CD4-positive, alpha-beta T cell treated with Interleukin-6 at 100 ng/mL for 8 hours (primary cell): ENCODE measurements around the gene ESR2.
"Not testable (repeated sequence)": the region's sequence is repeated elsewhere in the genome, so short reads cannot be mapped to it uniquely, and the experiment has no call there.

ENCODE experiments used
- DNase-seq: peaks from one replicate; pipeline ENCODE4 v3.0.0-alpha.2; 2020; ENCODE audit warnings: mixed read lengths, low spot score

The ESR2 gene

DNA sequence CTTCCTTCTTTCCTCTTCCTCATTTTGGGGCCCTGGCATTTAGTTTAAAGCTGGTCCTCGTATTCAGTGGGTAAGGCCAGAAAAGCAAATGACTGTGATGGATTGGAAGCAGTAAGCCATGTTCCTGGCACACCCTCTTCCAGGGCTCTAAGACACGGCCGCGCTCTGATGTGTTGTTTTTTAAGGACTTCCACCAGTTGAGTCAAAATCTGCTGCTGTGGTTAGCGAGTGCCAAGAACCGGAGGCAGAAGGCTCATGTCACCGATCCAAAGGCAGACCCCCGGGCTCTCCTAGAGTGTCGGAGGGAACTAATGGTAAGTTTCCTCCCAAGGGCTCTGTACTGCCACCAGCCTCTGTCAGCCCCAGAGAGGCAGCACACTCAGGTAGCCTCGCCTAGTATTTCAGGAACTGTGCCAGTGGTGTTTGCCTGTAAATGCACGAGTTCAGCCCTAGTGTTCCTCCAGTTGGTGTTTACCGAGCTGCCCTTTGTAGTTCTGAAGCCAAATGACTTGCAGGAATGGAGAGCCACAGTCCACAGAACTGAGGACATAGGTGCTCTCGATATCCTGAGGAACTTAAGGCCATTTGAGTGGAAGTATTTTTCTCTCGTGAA, 72.7 kb downstream of the ESR2 start:
- no peak for DNase-seq

DNA sequence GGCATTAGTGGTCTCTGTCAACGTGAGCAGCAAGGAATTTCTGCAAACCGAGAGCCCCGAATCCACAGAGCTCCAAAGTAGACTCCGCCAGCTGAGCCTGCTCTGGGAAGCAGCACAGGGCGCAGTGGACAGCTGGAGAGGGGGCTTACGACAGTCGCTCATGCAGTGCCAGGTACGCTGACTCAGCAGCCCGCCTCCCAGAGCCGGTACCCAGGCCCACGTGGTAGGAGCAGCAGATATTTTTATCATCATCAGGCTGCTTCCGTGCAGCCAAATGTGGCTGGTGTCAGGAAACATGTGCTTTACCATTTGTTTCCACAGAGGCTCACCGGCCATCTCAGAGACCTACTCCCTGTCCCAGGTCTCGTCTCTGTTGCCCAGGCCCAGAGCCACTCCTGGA, 73.7 kb downstream of the ESR2 start:
- no peak for DNase-seq

DNA sequence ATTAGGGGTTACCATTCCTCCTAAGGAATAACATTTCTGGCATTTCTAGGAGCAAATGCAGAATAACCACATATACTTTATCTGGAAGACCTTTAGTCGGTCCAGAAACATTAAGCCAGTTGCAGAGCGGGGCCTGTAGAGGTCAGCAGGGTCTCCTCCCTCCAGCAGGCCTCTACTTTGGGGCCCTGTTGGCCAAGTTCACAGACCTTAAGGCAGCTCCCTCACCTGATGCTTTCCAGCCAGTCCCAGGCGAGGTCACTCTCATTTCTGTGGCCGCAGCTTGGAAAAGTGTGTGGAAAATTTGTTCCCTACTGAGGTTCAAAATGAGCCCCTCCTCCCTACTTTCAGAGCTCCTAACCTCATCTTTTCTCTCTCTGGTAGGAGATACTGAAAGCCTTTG, 74.1 kb downstream of the ESR2 start:
- no peak for DNase-seq

DNA sequence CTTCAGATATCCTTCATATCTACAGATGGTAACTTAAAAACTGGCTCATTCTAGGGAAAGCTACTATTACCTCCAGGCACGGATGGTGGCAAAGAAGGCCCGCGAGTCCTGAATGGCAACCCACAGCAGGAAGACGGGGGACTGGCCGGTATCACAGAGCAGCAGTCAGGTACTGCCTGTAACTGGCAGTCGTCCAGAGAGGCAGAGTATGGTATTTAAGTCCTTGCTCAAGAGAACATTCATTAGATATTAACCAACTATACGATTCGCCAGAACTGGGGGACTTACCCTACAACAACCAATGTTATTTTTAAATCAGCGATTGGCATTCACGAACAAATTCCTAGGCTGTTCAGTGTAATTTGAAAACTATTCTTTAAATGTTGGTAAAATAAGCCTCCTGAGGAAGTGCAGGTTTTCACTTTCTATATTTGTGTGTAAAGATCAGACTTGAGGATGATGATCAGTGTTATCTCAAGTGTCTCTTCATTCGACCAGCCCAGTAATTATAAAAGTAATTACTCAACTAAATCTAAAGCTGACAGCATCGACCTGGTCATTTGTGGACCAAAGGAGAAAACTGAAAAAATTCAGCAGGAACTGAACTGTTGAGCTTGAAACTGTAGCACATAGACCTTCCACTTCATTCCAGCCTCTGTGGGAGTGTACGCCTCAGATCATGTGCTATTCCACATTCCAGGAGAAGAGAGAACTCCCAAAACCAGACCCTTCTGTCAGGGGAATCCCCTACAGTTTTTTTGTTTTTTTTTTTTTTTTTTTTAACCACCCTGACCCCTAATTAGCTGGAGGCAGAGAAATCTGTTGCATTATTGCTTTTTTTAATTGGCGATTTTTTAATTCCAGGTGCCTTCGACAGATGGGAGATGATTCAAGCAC, 75.6 kb downstream of the ESR2 start:
- no peak for DNase-seq

DNA sequence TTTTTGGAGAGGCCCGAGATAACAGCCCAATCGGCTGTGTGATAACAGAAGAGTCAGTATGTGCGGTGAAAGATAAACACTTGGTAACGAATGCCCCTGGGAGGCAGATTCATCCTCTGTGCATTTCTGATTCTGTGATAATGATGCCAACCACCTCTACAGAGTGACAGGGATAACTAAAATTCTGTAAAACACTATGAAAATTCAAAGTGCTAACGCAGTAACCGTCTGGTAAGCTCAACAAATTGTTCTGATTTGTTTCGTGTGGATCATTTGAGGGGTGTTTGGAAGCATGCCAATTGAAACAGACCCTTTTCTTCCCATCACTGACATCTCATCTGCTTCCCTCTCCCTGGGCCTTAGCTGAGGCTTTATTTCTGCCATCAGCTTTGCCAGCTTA, 76.3 kb downstream of the ESR2 start:
- DNase-seq = no peak

DNA sequence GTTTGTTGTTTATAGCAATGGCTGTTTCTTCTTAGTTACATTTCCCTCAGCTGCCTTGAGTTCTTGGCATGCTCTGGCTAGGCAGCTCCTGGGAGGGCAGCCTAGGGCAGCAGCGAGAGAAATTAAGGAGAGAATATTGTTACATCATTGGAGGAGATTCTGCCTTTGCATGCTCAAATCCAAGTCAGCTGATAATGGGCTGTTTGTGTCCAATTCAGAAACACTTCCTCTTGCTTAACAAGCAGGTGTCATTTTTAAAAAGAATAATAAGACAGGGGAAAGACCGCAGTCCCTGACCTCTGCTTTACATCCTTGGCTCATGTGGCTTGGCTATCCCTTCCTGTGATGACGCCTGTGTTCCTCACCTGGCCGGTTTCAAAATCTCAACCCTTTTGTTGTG, 76.9 kb downstream of the ESR2 start:
- DNase-seq = no peak

DNA sequence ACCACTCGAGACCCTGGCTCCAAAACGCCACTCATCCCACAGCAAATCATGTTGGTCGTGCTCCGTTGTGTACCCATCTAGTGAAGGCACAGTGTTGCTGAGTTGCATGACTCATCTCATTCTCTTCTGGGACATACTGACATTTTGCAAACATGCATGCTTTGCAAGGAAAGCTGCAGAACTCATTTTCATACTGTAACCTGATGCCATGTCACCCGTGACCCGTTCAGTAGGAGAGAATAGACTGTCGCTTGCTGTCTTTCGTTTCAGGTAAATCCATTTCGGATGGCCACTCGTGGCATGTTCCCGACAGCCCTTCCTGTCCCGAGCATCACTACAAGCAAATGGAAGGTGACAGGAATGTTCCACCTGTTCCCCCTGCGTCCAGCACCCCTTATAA, 78.2 kb downstream of the ESR2 start:
- DNase-seq = no peak

DNA sequence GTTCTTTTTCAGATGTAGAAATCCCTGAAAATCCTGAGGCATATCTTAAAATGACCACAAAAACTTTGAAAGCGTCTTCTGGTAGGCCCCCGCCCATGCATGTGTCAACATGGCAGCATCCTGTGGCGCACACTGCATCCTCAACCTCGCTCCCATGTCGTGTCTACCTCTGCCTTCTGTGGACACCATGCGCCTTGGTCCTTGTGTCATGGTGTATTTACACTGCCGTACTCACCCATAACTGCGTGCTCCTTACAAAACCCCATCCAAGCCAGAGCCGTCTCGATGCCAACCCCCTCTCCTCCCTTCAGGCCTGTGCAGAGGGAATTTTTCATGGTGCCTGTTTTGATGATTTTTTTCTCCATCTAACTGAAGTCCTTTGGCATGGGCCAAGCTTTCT, 78.9 kb downstream of the ESR2 start:
- DNase-seq = no peak

DNA sequence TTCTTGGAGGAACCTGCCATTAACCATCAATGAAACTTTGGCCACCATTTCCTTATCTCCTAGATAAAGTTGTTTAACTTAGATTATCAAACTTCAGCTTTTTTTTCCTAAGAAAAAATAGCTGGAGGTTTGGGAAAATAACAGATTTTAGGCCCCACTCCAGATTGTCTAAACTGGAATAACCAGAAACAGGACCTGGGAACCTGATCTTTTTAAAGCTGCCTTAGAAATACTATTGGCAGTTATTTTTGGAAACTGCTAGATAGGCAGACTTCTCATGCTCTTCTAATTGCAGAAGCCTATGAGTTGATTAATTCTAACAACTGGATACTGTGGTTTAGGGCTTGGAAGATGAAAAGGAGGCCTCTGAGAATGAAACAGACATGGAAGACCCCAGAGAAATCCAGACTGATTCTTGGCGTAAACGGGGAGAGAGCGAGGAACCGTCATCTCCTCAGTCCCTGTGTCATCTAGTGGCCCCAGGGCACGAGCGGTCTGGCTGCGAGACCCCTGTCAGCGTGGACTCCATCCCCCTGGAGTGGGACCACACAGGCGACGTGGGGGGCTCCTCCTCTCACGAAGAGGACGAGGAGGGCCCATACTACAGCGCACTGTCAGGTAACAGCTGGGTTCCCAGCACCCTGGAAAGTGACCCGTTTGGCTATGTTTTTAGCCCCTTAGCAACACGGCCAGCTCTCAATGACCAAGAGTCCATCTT, 80.2 kb downstream of the ESR2 start:
- DNase-seq = no peak

DNA sequence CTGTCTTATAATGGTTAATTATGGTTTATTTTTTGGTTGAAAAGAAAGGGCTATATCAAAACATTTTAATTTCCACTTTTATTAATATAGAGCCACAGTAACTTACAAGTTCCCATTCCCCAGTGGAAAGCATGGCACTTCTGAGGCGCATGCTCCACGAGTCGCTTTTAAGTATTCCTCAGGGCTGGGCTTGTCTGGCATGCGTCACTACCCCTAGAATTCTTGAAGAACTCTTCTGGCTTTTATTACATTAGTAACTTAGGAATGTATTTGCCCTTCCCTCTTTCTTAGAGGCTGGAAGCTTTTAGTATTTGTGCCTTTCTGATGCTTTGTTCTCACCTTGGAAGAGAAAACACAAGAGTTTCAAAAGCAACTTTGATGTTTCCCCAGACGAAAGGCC, 81.1 kb downstream of the ESR2 start:
- no peak for DNase-seq

DNA sequence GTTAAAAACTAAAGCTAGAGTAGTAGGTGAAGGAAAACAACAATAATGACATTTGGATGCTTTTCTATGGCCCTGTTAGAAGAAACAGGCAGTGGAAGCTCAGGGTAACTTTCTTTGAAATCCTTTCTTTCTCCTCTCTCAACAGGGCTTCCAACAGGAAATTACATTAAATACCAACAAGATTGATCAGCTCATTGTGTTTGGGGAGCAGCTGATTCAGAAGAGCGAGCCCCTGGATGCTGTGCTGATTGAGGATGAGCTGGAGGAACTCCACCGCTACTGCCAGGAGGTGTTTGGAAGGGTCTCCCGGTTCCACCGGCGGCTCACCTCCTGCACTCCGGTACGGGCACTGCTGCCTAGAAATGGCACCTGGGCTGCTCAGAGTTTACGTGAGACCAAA, 81.5 kb downstream of the ESR2 start:
- no peak for DNase-seq

DNA sequence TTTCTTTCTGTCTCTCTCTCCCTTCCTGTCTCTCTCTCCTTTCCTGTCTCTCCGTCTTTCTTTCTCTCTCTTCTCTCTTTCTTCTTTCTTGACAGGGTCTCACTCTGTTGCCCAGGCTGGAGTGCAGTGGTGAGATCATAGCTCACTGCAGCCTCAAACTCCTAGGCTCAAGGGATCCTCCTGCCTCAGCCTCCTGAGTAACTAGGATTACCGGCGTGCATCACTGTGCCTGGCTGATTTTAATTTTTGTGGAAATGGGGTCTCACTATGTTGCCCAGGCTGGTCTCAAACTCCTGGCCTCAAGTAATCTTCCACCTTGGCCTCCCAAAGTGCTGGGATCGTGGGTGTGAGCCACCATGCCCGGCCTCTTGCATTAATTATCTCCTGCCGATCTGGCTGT, 83.3 kb downstream of the ESR2 start:
- DNase-seq = not testable (repeated sequence)

DNA sequence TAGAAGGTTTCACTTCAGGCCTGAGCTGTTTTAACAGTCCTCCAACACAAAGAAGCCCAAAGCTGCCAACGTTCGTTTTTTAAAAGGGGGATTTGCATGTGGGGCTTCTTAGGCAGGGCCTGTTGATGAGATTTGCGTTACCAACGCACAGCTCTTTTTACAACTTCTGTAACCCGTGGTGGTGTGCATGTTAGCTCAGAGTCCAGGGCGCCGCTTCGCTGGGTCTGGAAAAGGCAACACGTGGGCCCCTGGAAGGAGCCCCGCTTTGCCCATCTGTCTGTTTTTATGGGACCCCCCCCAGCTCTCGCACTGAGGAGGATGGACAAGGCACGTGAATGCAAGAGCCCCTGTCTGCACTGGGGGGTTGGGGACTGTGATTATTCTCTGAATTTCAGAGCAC, 84.0 kb downstream of the ESR2 start:
- DNase-seq = no peak

DNA sequence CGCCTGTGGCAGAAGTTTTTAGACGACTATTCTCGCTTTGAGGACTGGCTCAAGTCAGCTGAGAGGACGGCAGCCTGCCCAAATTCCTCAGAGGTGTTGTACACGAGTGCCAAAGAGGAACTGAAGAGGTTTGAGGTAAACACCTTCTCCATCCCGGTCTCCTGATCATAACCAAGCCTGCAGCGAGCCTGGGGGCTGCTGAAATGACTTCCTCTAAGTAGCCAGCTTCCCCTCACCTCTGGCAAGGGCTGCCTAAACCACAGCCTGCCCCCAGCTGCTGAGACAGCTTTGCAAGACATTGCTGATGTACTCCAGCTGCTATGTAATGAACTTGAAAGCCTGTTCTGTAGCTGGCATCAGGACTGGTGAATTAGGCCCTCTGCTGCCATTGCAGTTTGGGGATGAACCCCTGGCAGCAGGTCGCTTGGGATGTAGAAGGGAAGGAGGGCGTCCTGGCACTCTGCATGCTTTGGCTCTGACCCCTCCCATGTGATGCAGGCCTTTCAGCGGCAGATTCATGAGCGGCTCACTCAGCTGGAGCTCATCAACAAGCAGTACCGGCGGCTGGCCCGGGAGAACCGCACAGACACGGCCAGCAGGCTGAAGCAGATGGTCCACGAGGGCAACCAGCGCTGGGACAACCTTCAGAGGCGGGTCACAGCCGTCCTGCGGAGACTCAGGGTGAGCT, 84.6 kb downstream of the ESR2 start:
- DNase-seq = no peak

DNA sequence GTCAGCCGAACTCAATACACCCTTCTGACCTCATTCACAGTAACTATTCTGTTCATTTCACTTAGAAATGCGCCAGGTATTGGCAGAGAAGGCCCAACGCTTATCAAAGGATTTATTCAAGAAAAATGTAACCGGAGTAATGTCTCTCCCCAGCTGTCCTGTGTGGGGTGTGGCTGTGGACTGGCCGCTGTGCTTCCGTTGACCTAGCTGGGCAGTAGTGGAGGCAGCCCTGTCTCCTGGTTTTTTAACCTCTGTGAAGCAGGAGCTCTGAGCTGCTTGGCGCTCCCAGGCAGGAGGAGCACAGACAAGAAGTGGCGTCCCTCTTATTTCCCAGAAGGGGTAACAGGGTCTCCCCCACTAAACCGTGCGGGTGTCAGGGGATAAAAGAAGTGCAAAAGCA, 85.2 kb downstream of the ESR2 start:
- DNase-seq = no peak

DNA sequence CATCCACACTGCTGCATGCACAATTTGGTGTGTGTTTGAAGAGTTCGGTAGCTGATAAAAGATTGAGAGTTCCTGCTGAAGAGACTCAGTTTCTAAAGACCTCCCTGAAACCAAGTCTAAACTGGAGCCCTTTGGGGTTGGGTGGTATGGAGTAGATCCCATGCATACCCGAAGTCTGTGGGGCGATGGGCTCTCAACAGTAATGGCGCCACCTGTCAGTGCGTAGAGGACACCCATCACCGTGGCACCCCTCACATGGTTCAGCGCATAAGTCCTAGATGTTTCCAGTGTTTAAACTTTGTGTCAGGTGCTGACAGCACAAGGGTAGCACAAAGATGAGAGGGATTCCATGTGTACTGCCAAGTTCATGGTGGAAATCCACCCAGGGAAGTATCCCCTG, 85.9 kb downstream of the ESR2 start:
- no peak for DNase-seq

DNA sequence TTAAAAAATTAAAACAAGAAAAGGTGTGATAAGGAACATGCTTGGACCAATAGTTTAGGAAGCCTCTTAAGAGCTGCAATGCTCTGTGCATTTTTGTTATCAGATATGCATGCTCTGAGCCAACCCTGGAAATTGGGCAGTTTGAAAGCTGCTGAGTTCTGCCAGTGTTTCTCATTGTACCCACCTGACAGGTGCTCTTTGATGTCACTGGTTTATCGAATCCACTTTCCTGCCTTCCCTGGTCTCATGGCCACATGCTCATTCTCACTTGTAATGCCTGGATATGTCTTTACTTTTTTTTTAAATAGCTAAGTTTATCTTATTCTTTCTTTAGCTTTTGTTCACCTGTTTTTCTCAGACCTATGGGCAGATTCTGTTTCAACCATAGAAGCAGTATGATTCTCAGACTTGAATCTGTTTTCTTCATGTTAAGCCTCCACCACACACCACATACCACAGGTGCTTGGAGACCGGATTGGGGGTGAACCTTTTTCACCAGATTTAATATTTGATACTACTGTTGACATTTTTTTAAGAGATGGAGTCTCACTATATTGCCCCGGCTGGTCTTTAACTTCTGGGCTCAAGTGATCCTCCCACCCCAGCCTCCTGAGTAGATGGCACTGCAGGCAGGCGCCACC, 90.7 kb downstream of the ESR2 start:
- DNase-seq = no peak

DNA sequence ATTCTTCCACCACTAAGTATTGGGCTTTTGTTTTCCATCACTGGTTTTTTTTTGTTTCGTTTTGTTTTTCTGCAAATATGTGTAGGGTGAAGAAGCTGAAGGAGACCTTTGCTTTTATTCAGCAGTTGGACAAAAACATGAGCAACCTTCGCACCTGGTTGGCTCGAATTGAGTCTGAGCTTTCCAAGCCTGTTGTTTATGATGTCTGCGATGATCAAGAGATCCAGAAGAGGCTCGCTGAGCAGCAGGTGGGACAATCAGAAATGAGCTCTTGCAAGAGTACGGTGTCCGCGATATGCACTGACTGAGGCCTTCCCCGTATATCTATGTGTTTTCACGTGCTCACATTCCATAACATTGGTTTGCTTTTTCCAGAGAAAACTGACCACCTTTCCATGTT, 91.5 kb downstream of the ESR2 start:
- DNase-seq = no peak

DNA sequence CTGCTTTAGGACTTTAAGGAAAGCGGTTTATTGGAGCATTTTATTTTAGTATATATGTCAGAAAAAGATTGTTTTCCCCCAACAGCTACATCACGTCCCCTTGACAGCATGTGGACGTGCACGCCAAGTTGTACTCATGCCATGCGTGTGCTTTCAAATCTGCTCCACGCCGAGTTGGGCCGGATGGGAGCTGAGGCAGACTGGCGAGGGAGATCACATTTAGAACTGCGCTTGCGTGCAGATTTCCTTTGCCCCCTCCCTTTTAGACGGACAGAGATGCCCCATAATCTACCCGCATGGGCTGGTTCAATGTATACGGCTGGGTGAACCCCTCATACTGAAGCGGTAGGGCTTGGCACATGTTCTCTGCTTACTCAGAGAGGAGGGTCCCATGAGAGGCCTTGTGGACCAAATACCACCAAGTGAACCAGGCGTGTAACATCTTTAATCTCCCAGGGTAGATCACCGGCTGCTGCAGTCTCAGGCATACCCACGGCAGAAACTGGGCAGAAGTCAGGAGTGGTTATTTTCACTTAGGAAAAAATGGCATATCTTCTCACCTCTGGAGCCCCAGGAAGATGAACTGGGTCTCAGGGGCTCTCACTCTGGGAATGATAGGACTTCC, 92.1 kb downstream of the ESR2 start:
- no peak for DNase-seq

DNA sequence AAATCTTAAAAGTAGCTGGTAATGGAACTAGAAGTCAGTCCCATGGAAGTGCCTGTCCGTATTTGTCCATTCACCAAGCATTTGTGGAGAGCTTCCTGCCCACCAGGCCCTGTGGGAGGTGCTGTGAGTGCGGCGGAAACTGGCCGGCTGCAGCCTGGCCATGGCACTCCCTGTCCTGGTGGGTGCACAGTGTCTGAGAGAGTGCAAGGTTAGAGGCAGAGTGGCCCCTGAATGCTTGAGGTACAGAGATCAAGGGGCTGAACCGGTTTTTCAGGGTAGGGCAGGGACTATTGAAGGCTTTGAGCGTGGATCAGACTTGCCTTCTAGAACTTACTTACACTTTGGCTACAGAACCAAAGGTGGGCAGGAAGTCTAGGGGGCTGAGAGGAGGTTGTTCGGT, 92.9 kb downstream of the ESR2 start:
- DNase-seq = no peak

DNA sequence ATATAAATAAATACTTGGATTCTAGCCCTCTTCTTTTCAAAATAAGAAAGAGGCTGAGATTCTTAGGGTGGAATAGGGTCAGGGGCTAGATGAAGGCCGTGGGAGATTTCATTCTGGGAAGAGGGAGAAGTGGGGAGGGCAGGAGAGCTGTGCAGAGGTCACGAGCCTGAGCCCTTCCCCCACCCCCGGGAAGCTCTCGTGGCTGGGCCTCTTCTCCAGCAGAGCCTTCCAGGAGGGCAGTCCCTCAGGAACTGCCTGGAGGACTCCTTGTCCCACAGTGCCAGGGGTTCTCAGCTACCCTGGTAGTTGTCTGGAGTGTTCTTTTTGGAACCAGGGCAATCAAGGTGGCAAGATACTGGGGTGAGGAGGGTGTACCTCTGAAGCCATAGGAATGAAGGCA, 94.0 kb downstream of the ESR2 start:
- no peak for DNase-seq

DNA sequence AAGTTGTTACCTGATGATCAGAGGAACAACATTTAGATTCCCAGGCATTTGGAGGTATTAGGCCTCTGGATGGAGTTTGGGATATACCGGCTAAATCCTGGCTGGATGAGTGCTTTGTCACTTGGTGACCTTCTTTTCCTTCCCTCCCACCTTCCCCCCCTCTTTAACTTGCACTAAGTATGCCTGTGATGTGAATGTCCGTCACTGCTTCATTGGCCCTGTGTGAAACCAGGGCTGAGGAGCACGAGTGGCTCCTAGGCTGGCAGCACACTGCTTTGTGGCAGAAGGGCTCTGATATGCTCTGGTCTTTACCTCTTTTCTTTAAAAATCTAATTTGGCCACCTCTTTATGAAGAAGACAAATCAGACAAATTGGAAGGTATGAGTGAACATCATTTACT, 95.7 kb downstream of the ESR2 start:
- DNase-seq = no peak
